Psoas muscle (tissue), 8 donors: ENCODE measurements around the gene PLS3. TPM values are rescaled to one million over a fixed set of nuclear protein-coding genes. Genes with fewer than 3 reads are reported as not detected.

Source experiments
- ATAC-seq, 4 donors: fragments of 200-7000 bp; cut with Tn5 transposase; one replicate each; pipeline ENCODE4 v1.9.1; 2020; ENCODE audit warnings: moderate library complexity in 3 of 4, mild to moderate bottlenecking in 2 of 4
- DNase-seq, 2 donors: peaks; one replicate each; pipeline ENCODE4 v3.0.0-alpha.2; 2020
- H3K27ac ChIP-seq: fragments of 200-600 bp; one replicate; pipeline ENCODE4 v1.8.0; 2022
- H3K27me3 ChIP-seq, 3 donors: fragments of 200-600 bp in 1 of 3; one replicate each; pipeline versions ENCODE4 v1.6.1 to v1.8.0; 2013 to 2022; ENCODE audit warnings: low read length in 2 of 3, mild to moderate bottlenecking in 2 of 3, moderate library complexity in 1 of 3; ENCODE audit not compliant: insufficient read depth in 3 of 3
- H3K36me3 ChIP-seq, 2 donors: fragments of 200-600 bp in 1 of 2; one replicate each; pipeline versions ENCODE4 v1.6.1 to v1.8.0; 2013 to 2022; ENCODE audit warnings: low read depth in 1 of 2, mild to moderate bottlenecking in 1 of 2, moderate library complexity in 1 of 2; ENCODE audit not compliant: insufficient read depth in 1 of 2
- H3K4me1 ChIP-seq: fragments of 200-600 bp; one replicate; pipeline ENCODE4 v1.8.0; 2022
- H3K4me3 ChIP-seq: fragments of 200-600 bp; one replicate; pipeline ENCODE4 v1.8.0; 2022; ENCODE audit warnings: mild to moderate bottlenecking
- H3K9me3 ChIP-seq: fragments of 200-600 bp; one replicate; pipeline ENCODE4 v1.8.0; 2022
- WGBS, 3 donors: extraction: QIAGEN DNeasy Blood & Tissue Kit; methylation state at CpG; one replicate each; pipeline versions ENCODE4 v1.1.6 to v1.1.7; 2013; 5-methylcytosine and 5-hydroxymethylcytosine counted together
- intact Hi-C, 2 donors: fragments of 100-400 bp; cut with DNase I; formaldehyde crosslinking; loops; one replicate each; pipeline versions ENCODE4 v1.11.0 to v1.14.2; 2022
- polyA plus RNA-seq, 3 donors: library from polyadenylated mRNA; stranded (reverse); fragments of 200-250 nt; gene quantifications; one replicate each; pipeline ENCODE4 v1.2.3, GENCODE V29; 2013
- total RNA-seq, 4 donors: library from RNA; stranded (reverse); fragmentation: NEBNext Ultra II Directional in 2 of 4; extraction: Animal tissue kit (Norgen Biotek cat#: 25700) in 2 of 4; gene quantifications; one replicate each; pipeline versions ENCODE4 v1.2.1 to v1.2.4, GENCODE V29; 2021 to 2023
- TF ChIP-seq, protein P1 (sequence below): fragments of 200-600 bp; IDR thresholded peaks from one replicate; pipeline ENCODE4 v1.8.0; 2022; ENCODE audit warnings: antibody characterized with exemption
- donor health status: healthy with polysubstance abuse.
- donor health status: DM: no; HTN: no; CAD: no; lungs with moderate emphysema.
- donor health status: Bipolar disorder and iron deficiency.
- donor health status: healthy.
- donor health status: DM: yes; HTN: yes; CAD: no.
- donor health status: DM: no; HTN: no; CAD: no.
- donor health status: DM: no; HTN: no; CAD: no.
- donor health status: DM: yes; HTN: yes; CAD: no.

Gene PLS3
- total and polyA plus RNA-seq, 7 donors = 12.9 to 31.3 (median 21.5) TPM

DNA sequence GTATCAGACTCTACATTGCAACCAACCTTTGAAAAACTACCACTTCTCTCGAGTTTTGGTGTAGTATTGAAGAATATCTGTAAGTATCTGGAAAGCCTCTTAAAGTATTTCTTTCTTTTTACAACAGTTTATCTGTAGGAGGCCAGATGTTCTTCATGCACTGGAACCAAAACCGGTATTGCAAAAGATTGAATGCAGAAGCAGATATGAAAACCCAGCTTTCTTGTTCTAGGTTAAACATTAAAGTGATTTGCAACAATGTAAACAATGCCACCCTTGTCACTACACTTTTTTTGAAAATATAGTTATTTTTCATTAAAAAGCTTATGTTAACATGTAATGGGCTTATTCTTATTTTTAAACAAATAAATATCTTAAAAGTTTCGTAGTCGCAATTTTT is 27.2 kb downstream of the PLS3 start:
- Histone ChIP-seq H3K9me3 (no peaks in the 10 kb centered on the region), H3K27me3 (peaks cover 0 to 25% (median 0%) of the 10 kb centered on the region in 3 donors), H3K4me1 (peaks cover 20% of the 10 kb centered on the region), H3K4me3 (no peak overlapping the region), H3K36me3 (no peaks in the 10 kb centered on the region), H3K27ac (no peak overlapping the region)
- 64 to 77% (median 70%) methylated on average over 4 of the region's 4 CpGs for WGBS, 3 donors
- TF ChIP-seq, protein P1, sequence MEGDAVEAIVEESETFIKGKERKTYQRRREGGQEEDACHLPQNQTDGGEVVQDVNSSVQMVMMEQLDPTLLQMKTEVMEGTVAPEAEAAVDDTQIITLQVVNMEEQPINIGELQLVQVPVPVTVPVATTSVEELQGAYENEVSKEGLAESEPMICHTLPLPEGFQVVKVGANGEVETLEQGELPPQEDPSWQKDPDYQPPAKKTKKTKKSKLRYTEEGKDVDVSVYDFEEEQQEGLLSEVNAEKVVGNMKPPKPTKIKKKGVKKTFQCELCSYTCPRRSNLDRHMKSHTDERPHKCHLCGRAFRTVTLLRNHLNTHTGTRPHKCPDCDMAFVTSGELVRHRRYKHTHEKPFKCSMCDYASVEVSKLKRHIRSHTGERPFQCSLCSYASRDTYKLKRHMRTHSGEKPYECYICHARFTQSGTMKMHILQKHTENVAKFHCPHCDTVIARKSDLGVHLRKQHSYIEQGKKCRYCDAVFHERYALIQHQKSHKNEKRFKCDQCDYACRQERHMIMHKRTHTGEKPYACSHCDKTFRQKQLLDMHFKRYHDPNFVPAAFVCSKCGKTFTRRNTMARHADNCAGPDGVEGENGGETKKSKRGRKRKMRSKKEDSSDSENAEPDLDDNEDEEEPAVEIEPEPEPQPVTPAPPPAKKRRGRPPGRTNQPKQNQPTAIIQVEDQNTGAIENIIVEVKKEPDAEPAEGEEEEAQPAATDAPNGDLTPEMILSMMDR = no peak
- no peak for DNase-seq
- intact Hi-C loops = no loop called here
- ATAC-seq = no peak

DNA sequence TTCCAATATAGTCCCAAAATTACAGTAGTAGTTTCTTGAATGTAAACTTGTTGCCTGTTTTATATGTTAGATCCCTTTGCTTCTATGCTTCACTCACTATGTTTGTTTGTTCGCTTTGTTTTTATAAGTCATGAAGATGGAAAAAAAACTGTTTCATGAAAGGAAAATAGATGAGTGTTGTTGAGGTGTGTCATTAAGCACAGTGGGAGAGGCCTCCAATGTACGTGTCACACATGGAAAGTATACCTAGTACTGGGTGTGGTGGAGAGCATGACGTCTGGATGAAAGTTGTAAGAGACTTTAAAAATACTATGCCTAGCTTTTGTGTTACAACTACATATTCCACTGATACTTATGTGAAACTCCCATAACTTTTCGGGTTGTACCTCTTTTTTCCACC is 28.4 kb downstream of the PLS3 start:
- intact Hi-C loops = no loop called here
- Histone ChIP-seq H3K27ac (no peak overlapping the region), H3K27me3 (peaks cover 0 to 21% (median 0%) of the 10 kb centered on the region in 3 donors), H3K4me1 (peaks cover 11% of the 10 kb centered on the region), H3K9me3 (no peaks in the 10 kb centered on the region), H3K36me3 (no peaks in the 10 kb centered on the region), H3K4me3 (no peak overlapping the region)
- DNase-seq (no peak), ATAC-seq (no peak)
- TF ChIP-seq, protein P1 = no peak
- WGBS, 3 donors = 65 to 78% (median 76%) methylated on average over 4 of the region's 4 CpGs

DNA sequence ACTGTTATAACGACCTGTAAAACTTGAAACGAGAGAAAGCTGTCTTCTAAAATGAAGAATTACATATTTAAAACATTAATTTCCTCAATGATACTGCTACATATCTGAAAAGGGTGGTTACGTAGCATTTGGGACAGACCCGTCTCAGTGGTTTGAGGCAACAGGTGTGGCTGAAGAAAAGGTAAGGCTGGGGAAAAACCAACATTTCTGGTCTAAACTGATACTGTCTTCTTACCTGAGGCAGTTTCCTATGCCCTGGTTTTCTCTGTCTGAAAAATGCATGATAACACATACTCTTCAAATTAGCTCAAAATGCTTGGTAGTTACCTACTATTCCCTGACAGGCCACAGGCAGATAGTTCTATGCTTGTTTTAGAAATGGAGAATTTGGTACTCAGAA is 30.4 kb downstream of the PLS3 start:
- no peak for ATAC-seq
- H3K27ac ChIP-seq = no peak overlapping the region
- H3K4me3 ChIP-seq = no peak overlapping the region
- TF ChIP-seq, protein P1 = no peak
- intact Hi-C loops = no loop called here
- DNase-seq = no peak
- H3K9me3 ChIP-seq = no peaks in the 10 kb centered on the region
- WGBS, 3 donors = 70 to 82% (median 73%) methylated on average over 4 of the region's 4 CpGs
- peaks cover 0 to 24% (median 0%) of the 10 kb centered on the region in 3 donors for H3K27me3 ChIP-seq
- H3K36me3 ChIP-seq = no peaks in the 10 kb centered on the region
- H3K4me1 ChIP-seq = peaks cover 9% of the 10 kb centered on the region

DNA sequence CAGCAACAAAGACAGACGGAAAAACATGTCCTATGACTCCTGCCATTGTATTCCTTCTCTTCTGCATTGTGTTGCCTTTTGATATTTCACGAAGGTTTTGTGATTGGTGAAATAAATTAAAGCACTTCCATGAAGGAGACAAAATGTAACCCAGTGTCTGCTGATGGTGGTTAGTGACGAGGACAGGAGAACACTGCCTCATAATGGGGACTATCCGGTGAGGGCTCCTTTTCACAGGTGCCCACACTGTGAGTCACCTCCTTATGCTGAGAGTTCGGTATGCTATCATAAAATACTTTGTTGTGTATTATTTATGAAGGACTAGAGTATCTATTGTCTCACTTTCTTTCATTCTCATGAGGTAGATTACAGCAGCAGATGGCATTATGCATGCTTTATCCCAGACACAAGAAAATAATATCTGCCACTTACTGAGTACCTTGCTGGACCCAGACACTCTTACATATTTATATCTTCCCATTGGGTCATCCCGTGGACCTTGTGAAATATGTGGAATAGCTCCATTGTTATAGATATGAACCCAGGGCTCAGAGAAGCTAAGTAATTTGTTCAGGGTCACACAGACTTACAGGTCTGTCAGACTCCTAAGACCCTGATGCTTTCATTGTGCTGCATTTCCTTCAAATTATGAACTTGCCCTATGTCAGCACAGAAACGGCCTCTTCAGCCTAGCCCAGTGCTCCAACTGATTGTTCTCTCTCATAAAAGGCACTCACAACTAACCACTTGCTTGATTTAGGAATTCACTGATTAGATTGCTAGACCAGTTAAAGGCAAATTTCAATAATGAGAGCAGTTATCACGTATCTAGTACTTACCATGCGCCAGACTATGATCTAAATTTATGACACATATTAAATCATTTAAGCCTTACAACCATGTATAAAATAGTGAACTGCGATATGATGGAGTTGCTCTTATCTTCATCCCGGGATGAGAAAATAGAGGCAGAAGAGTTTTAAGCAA is 31.2 kb downstream of the PLS3 start:
- ATAC-seq = peak in 3 of 4 donors; percentile 47 to 66 (median 63)
- Histone ChIP-seq H3K27me3 (peaks cover 0 to 24% (median 0%) of the 10 kb centered on the region in 3 donors), H3K27ac (peak overlapping the region; percentile 72)

More for the DNA sequence above, 31.2 kb downstream of the PLS3 start:
- H3K4me3 ChIP-seq = peak overlapping the region; percentile 35
- H3K36me3 ChIP-seq = no peaks in the 10 kb centered on the region
- TF ChIP-seq, protein P1 = no peak
- peaks cover 9% of the 10 kb centered on the region for H3K4me1 ChIP-seq
- no peaks in the 10 kb centered on the region for H3K9me3 ChIP-seq
- DNase-seq = no peak
- intact Hi-C loops = no loop called here
- WGBS, 3 donors = 37 to 53% (median 40%) methylated on average over 11 of the region's 11 CpGs
